Left ventricle myocardium inferior (tissue), 1 donor: Measurements from ENCODE around the gene FGD4. TPM values are rescaled to one million over a fixed set of nuclear protein-coding genes. Genes with fewer than 3 reads are reported as not detected.

ENCODE experiments used
- DNase-seq: peaks from one replicate; pipeline ENCODE4 v3.0.0-alpha.2; 2020
- H3K27ac ChIP-seq: fragments of 200-600 bp; replicated peaks from 2 replicates; pipeline ENCODE4 v1.8.0; 2021
- H3K27me3 ChIP-seq: fragments of 200-600 bp; 2 replicates; pipeline ENCODE4 v1.8.0; 2021; ENCODE audit warnings: low read depth
- H3K36me3 ChIP-seq: fragments of 200-600 bp; 2 replicates; pipeline ENCODE4 v1.8.0; 2021
- H3K4me1 ChIP-seq: fragments of 200-600 bp; 2 replicates; pipeline ENCODE4 v1.8.0; 2021
- H3K4me3 ChIP-seq: fragments of 200-600 bp; 2 replicates; pipeline ENCODE4 v1.8.0; 2021; ENCODE audit warnings: mild to moderate bottlenecking, moderate library complexity
- H3K9me3 ChIP-seq: fragments of 200-600 bp; replicated peaks from 2 replicates; pipeline ENCODE4 v1.8.0; 2021
- intact Hi-C: fragments of 100-400 bp; cut with micrococcal nuclease; formaldehyde crosslinking; loops from one replicate; pipeline ENCODE4 v1.11.0; 2022
- total RNA-seq: library from RNA; stranded (reverse); fragmentation: NEBNext Ultra II Directional; extraction: Animal tissue kit (Norgen Biotek cat#: 25700); gene quantifications from one replicate; pipeline ENCODE4 v1.2.1, GENCODE V29; 2021
- TF ChIP-seq, protein P1 (sequence below): fragments of 200-600 bp; IDR thresholded peaks from 2 replicates; pipeline ENCODE4 v1.8.0; 2021; ENCODE audit warnings: antibody characterized with exemption, mild to moderate bottlenecking, borderline replicate concordance
- donor health status: DM: no; HTN: yes; CAD: no; lungs with severe emphysema.

Gene FGD4
- total RNA-seq, 1 donor from 2014 or later, result 30.5 TPM

DNA sequence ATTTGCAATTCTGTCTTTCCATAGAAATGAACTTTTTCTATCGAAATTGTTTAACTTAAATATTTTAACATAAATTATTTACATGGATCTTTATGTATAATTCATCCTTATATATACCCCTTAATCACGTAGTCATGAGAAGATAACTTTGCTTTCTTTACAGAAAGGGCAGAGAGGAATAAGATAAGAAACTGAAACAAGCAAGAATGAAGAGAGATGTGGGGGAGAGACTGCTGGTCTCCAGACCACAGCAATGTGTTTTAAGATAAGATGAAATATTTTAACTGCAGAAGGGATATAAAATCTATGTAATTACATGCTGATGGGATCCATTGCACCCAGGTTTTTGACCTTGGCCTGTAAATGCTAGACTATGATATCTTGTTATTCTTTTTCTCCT, 245.1 kb downstream of the FGD4 start:
- H3K9me3 ChIP-seq, result no peaks in the 10 kb centered on the region
- no peaks in the 10 kb centered on the region for H3K4me1 ChIP-seq
- peaks cover 67% of the 10 kb centered on the region for H3K36me3 ChIP-seq
- no peak for DNase-seq
- intact Hi-C loops, result no loop called here
- TF ChIP-seq, protein P1, sequence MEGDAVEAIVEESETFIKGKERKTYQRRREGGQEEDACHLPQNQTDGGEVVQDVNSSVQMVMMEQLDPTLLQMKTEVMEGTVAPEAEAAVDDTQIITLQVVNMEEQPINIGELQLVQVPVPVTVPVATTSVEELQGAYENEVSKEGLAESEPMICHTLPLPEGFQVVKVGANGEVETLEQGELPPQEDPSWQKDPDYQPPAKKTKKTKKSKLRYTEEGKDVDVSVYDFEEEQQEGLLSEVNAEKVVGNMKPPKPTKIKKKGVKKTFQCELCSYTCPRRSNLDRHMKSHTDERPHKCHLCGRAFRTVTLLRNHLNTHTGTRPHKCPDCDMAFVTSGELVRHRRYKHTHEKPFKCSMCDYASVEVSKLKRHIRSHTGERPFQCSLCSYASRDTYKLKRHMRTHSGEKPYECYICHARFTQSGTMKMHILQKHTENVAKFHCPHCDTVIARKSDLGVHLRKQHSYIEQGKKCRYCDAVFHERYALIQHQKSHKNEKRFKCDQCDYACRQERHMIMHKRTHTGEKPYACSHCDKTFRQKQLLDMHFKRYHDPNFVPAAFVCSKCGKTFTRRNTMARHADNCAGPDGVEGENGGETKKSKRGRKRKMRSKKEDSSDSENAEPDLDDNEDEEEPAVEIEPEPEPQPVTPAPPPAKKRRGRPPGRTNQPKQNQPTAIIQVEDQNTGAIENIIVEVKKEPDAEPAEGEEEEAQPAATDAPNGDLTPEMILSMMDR, result no peak
- H3K27ac ChIP-seq, result no peak overlapping the region
- H3K4me3 ChIP-seq, result no peak overlapping the region
- H3K27me3 ChIP-seq, result no peaks in the 10 kb centered on the region

DNA sequence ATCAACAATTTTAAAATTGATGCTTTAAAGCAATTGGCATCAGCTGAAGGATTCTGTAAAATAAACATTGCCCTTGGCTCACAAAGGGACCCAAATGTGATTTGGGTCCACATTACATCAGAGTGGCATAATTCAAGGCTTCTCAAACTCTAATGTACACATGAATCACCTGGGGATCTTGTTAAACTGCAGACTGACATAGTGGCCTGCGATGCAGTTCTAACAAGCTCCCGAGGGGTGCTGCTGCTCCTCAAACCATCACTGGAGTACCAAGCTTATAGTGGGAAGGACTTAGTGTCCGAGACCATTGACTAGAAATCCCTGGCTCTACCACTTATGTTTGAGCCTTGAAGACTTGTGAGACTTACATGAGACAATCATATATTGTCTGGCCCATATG, 247.9 kb downstream of the FGD4 start:
- no peaks in the 10 kb centered on the region for H3K9me3 ChIP-seq
- no peaks in the 10 kb centered on the region for H3K27me3 ChIP-seq
- peaks cover 39% of the 10 kb centered on the region for H3K36me3 ChIP-seq
- intact Hi-C loops, result no loop called here
- no peak overlapping the region for H3K4me3 ChIP-seq
- TF ChIP-seq, protein P1, result no peak
- DNase-seq, result no peak
- no peaks in the 10 kb centered on the region for H3K4me1 ChIP-seq
- no peak overlapping the region for H3K27ac ChIP-seq

- Histone ChIP-seq H3K36me3 (peaks cover 12% of the 10 kb centered on the region), H3K9me3 (no peaks in the 10 kb centered on the region), H3K4me1 (no peaks in the 10 kb centered on the region), H3K4me3 (no peak overlapping the region), H3K27me3 (no peaks in the 10 kb centered on the region), H3K27ac (no peak overlapping the region)
- TF ChIP-seq, protein P1, result no peak
- intact Hi-C loops, result loop anchor here (5.0 kb wide), 1 partner anchor 193 kb away; no protein-coding TSS in a partner anchor
- no peak for DNase-seq
These were observed 251.2 kb downstream of the FGD4 start for GRCh38 chr12:32650508-32650907.

DNA sequence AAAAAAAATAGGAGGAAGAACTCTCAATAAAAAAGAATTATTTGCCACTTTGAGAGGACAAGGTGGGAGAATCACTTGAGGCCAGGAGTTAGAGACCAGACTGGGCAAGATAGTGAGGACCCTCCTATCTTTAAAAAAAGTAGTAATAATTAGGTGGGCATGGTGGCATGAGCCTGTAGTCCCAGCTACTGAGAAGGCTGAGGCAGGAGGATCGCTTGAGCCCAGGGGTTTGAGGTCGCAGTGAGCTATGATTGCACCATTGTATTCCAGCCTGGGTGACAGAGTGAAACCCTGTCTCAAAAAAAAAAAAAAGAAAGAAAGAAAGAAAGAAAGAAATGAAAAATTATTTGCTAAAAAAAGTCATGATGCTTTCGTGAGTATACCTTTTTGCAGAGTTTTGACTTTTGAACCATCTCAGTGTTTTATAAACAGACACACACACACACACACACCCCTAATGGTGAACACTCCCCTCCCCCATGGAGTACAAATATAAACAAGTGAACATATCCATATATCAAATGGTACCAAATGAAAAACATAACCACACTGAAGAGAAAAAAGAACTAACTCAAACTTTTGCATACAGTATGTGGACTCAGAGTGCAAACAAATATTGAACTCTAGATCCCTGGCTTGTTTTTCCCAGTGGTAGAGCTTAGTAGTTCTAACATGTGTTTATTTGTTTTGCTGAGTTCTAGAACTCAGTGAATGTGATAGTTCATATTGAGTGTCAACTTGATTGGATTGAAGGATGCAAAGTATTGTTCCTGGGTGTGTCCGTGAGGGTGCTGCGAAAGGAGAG, 252.0 kb downstream of the FGD4 start:
- no peak overlapping the region for H3K4me3 ChIP-seq
- no peak overlapping the region for H3K27ac ChIP-seq
- H3K9me3 ChIP-seq, result no peaks in the 10 kb centered on the region
- intact Hi-C loops, result loop anchor here (5.0 kb wide), 1 partner anchor 194 kb away; no protein-coding TSS in a partner anchor
- H3K4me1 ChIP-seq, result no peaks in the 10 kb centered on the region
- no peak for DNase-seq
- TF ChIP-seq, protein P1, result no peak
- H3K27me3 ChIP-seq, result no peaks in the 10 kb centered on the region
- H3K36me3 ChIP-seq, result peaks cover 6% of the 10 kb centered on the region

GRCh38 chr12:32651956-32652210, 252.5 kb downstream of the FGD4 start:
- no peaks in the 10 kb centered on the region for H3K4me1 ChIP-seq
- H3K36me3 ChIP-seq, result peaks cover under 1% of the 10 kb centered on the region
- no peak overlapping the region for H3K4me3 ChIP-seq
- H3K27ac ChIP-seq, result no peak overlapping the region
- no peaks in the 10 kb centered on the region for H3K9me3 ChIP-seq
- H3K27me3 ChIP-seq, result no peaks in the 10 kb centered on the region
- DNase-seq, result no peak
- intact Hi-C loops, result loop anchor here (5.0 kb wide), 1 partner anchor 195 kb away; no protein-coding TSS in a partner anchor
- TF ChIP-seq, protein P1, result no peak
